CD14-positive monocyte (primary cell): ENCODE data around the gene PANX1. TPM values are rescaled to one million over a fixed set of nuclear protein-coding genes. Genes with fewer than 3 reads are reported as not detected.

ENCODE experiments used
- DNase-seq, 3 donors: peaks; one replicate each; pipeline ENCODE4 v3.0.0-alpha.2; 2011 to 2022
- H2AFZ ChIP-seq: 2 replicates; pipeline ENCODE4 v1.6.0; 2012; ENCODE audit warnings: mild to moderate bottlenecking, low read depth, low read length, inconsistent platforms; ENCODE audit not compliant: insufficient read depth, poor library complexity, severe bottlenecking
- H3K27ac ChIP-seq, 2 donors: 1 replicate in 1 of 2; 2 replicates in 1 of 2; pipeline ENCODE4 v1.5.1; 2012 to 2013; ENCODE audit warnings: low read length in 2 of 2, control low read depth in 1 of 2, inconsistent platforms in 1 of 2, low read depth in 1 of 2, mild to moderate bottlenecking in 1 of 2
- H3K27me3 ChIP-seq, 2 donors: one replicate each; pipeline versions ENCODE4 v1.6.0 to v1.6.1; 2011 to 2013; ENCODE audit warnings: low read length in 2 of 2; ENCODE audit not compliant: control insufficient read depth in 2 of 2, insufficient read depth in 2 of 2
- H3K36me3 ChIP-seq, 2 donors: replicated peaks in 1 of 2; 1 replicate in 1 of 2; 2 replicates in 1 of 2; pipeline versions ENCODE4 v1.5.1 to v1.6.1; 2012 to 2013; ENCODE audit warnings: low read length in 2 of 2, control low read depth in 1 of 2, inconsistent platforms in 1 of 2, mild to moderate bottlenecking in 1 of 2; ENCODE audit not compliant: insufficient read depth in 2 of 2, control insufficient read depth in 1 of 2
- H3K4me1 ChIP-seq, 2 donors: 1 replicate in 1 of 2; 2 replicates in 1 of 2; pipeline versions ENCODE4 v1.5.1 to v1.6.1; 2012 to 2013; ENCODE audit warnings: low read length in 2 of 2, control low read depth in 1 of 2, inconsistent platforms in 1 of 2, mild to moderate bottlenecking in 1 of 2, moderate library complexity in 1 of 2; ENCODE audit not compliant: insufficient read depth in 2 of 2, control insufficient read depth in 1 of 2
- H3K4me2 ChIP-seq: replicated peaks from 2 replicates; pipeline ENCODE3; 2012; ENCODE audit warnings: low read length, moderate library complexity, mild to moderate bottlenecking; ENCODE audit not compliant: poor library complexity, severe bottlenecking; ENCODE audit errors: extremely low read depth
- H3K4me3 ChIP-seq, 3 experiments: fragments of 200-600 bp in 1 of 3; sonication (generic) in 1 of 3; replicated peaks in 1 of 3; 1 replicate in 2 of 3; 2 replicates in 1 of 3; pipeline ENCODE4 v1.5.1; 2011 to 2013; ENCODE audit warnings: low read length in 3 of 3, mild to moderate bottlenecking in 3 of 3, control low read depth in 2 of 3, low read depth in 2 of 3, inconsistent platforms in 1 of 3, moderate library complexity in 1 of 3
- H3K79me2 ChIP-seq: 2 replicates; pipeline ENCODE4 v1.6.0; 2012; ENCODE audit warnings: mild to moderate bottlenecking, control low read depth, inconsistent platforms, low read length, moderate library complexity; ENCODE audit not compliant: insufficient read depth
- H3K9ac ChIP-seq: 2 replicates; pipeline ENCODE4 v1.6.0; 2017; ENCODE audit warnings: low read length, mild to moderate bottlenecking; ENCODE audit not compliant: insufficient read depth, poor library complexity, severe bottlenecking
- H3K9me3 ChIP-seq, 2 donors: replicated peaks in 1 of 2; 1 replicate in 1 of 2; 2 replicates in 1 of 2; pipeline versions ENCODE4 v1.5.1 to v1.6.1; 2012 to 2013; ENCODE audit warnings: low read length in 2 of 2, control low read depth in 1 of 2; ENCODE audit not compliant: control insufficient read depth in 1 of 2, insufficient read depth in 1 of 2
- H4K20me1 ChIP-seq: 2 replicates; pipeline ENCODE4 v1.6.0; 2012; ENCODE audit warnings: mild to moderate bottlenecking, low read length, control low read depth, moderate library complexity; ENCODE audit not compliant: insufficient read depth
- H3K27ac Mint-ChIP-seq, 7 donors: one replicate each; pipeline ENCODE4 v1.8.0; 2020; ENCODE audit warnings: mild to moderate bottlenecking in 7 of 7, mixed read lengths in 7 of 7, moderate library complexity in 6 of 7, inconsistent platforms in 2 of 7
- H3K27me3 Mint-ChIP-seq, 3 donors: one replicate each; pipeline ENCODE4 v1.8.0; 2021 to 2022; ENCODE audit warnings: low read depth in 3 of 3, mild to moderate bottlenecking in 3 of 3, mixed read lengths in 3 of 3, moderate library complexity in 3 of 3, inconsistent platforms in 1 of 3
- H3K36me3 Mint-ChIP-seq, 2 donors: one replicate each; pipeline ENCODE4 v1.8.0; 2020; ENCODE audit warnings: mixed read lengths in 2 of 2, inconsistent platforms in 1 of 2, mild to moderate bottlenecking in 1 of 2
- H3K4me1 Mint-ChIP-seq: one replicate; pipeline ENCODE4 v1.8.0; 2020; ENCODE audit warnings: mild to moderate bottlenecking, mixed read lengths
- H3K4me3 Mint-ChIP-seq, 2 donors: one replicate each; pipeline ENCODE4 v1.8.0; 2020; ENCODE audit warnings: mild to moderate bottlenecking in 2 of 2, mixed read lengths in 2 of 2, moderate library complexity in 1 of 2
- H3K9me3 Mint-ChIP-seq, 7 donors: one replicate each; pipeline ENCODE4 v1.8.0; 2020 to 2022; ENCODE audit warnings: mixed read lengths in 7 of 7, mild to moderate bottlenecking in 6 of 7, moderate library complexity in 6 of 7, inconsistent platforms in 2 of 7
- WGBS: methylation state at CpG from one replicate; pipeline ENCODE4 v1.1.5; 2013; ENCODE audit warnings: missing lambda C conversion rate; ENCODE audit not compliant: insufficient coverage; 5-methylcytosine and 5-hydroxymethylcytosine counted together
- intact Hi-C, 2 donors: fragments of 100-400 bp; cut with micrococcal nuclease; formaldehyde crosslinking; loops; one replicate each; pipeline versions ENCODE4 v1.15.0 to v1.15.1; 2023
- polyA plus RNA-seq, 3 donors: library from polyadenylated mRNA; depleted of rRNA in 1 of 3; unstranded in 2 of 3; stranded (reverse) in 1 of 3; fragments of 300-500 nt in 2 of 3; fragments of >200 nt in 1 of 3; fragmentation: Illumina TruSeq in 2 of 3; gene quantifications; 1 replicate in 2 of 3; 2 replicates in 1 of 3; pipeline ENCODE4 v1.2.3, GENCODE V29; 2012 to 2021
- TF ChIP-seq, protein P1 (sequence below): fragments of 200-600 bp; IDR thresholded peaks from one replicate; pipeline ENCODE4 v1.8.0; 2022; ENCODE audit warnings: antibody characterized with exemption, mild to moderate bottlenecking

Gene PANX1
- polyA plus RNA-seq, 3 donors: 6.9 to 15.7 (median 12.7) TPM

DNA sequence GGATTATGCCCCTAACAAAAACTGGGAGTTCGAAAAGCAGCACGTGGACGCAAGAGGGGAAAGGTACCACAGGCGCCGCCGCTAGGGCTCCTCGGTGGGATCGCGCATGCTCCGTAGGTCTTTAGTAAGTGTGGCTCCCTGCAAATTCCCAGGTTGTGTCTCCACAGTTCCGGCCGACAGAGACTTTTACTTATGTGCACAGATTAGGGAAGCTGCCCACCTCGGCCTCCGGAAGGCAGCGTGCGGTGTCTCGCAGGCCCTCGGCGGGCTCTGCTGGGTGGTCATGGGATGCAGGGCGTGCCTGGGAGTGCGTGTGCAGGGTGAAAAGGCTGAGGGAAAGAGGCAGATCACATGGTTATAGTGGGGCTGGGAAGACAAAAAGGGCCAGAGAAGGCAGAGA lies 39.7 kb upstream of the PANX1 start:
- Histone ChIP-seq H3K9me3 (peaks cover 0 to 4% of the 10 kb centered on the region in 2 donors), H3K79me2 (no peaks in the 10 kb centered on the region), H3K4me2 (no peak overlapping the region), H3K9ac (no peak overlapping the region), H3K27me3 (no peaks in the 10 kb centered on the region), H3K4me3 (no peak overlapping the region), H3K36me3 (no peaks in the 10 kb centered on the region), H4K20me1 (no peaks in the 10 kb centered on the region), H2AFZ (no peak overlapping the region), H3K4me1 (no peaks in the 10 kb centered on the region), H3K27ac (no peak overlapping the region)
- no peak for DNase-seq
- Mint-ChIP-seq H3K4me1 (no peaks in the 10 kb centered on the region), H3K27me3 (peaks cover 0 to 8% (median 5%) of the 10 kb centered on the region in 3 donors), H3K4me3 (no peak overlapping the region), H3K27ac (no peak overlapping the region), H3K9me3 (peaks cover 0 to 3% (median 0%) of the 10 kb centered on the region in 7 donors), H3K36me3 (no peaks in the 10 kb centered on the region)
- intact Hi-C loops: no loop called here
- TF ChIP-seq, protein P1, sequence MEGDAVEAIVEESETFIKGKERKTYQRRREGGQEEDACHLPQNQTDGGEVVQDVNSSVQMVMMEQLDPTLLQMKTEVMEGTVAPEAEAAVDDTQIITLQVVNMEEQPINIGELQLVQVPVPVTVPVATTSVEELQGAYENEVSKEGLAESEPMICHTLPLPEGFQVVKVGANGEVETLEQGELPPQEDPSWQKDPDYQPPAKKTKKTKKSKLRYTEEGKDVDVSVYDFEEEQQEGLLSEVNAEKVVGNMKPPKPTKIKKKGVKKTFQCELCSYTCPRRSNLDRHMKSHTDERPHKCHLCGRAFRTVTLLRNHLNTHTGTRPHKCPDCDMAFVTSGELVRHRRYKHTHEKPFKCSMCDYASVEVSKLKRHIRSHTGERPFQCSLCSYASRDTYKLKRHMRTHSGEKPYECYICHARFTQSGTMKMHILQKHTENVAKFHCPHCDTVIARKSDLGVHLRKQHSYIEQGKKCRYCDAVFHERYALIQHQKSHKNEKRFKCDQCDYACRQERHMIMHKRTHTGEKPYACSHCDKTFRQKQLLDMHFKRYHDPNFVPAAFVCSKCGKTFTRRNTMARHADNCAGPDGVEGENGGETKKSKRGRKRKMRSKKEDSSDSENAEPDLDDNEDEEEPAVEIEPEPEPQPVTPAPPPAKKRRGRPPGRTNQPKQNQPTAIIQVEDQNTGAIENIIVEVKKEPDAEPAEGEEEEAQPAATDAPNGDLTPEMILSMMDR: no peak
- WGBS: 96% methylated on average over 21 of the region's 21 CpGs

- Histone ChIP-seq H3K4me2 (no peak overlapping the region), H3K79me2 (no peaks in the 10 kb centered on the region), H3K9ac (no peak overlapping the region), H3K27ac (no peak overlapping the region), H3K4me3 (no peak overlapping the region), H2AFZ (no peak overlapping the region), H3K4me1 (no peaks in the 10 kb centered on the region), H4K20me1 (no peaks in the 10 kb centered on the region), H3K27me3 (no peaks in the 10 kb centered on the region), H3K9me3 (peaks cover 0 to 4% of the 10 kb centered on the region in 2 donors), H3K36me3 (no peaks in the 10 kb centered on the region)
- no peak for DNase-seq
- Mint-ChIP-seq H3K27ac (no peak overlapping the region), H3K9me3 (peaks cover 0 to 3% (median 2%) of the 10 kb centered on the region in 7 donors), H3K27me3 (peaks cover 0 to 7% (median 5%) of the 10 kb centered on the region in 3 donors), H3K4me1 (no peaks in the 10 kb centered on the region), H3K36me3 (no peaks in the 10 kb centered on the region), H3K4me3 (no peak overlapping the region)
- 99% methylated on average over 5 of the region's 6 CpGs for WGBS
- intact Hi-C loops: no loop called here
- TF ChIP-seq, protein P1: no peak
These were observed 39.3 kb upstream of the PANX1 start for GRCh38 chr11:94089341-94089740.
